ENCODE data around the gene FAM3A. TPM values are rescaled to one million over a fixed set of nuclear protein-coding genes. Genes with fewer than 3 reads are reported as not detected.

The FAM3A gene
- total RNA-seq, 1 experiment from 2014 or later: 25.0 TPM

- TF ChIP-seq ZNF425 (CRISPR knock-in tag; conservative IDR thresholded peaks at IDR 0.05): no peak
- no peak for TF ChIP-seq ZNF671 (CRISPR knock-in tag; IDR thresholded peaks at IDR 0.05)
- no peak for TF ChIP-seq PRDM15 (CRISPR knock-in tag; IDR thresholded peaks at IDR 0.05)
- TF ChIP-seq ZNF532 (CRISPR knock-in tag; IDR thresholded peaks at IDR 0.05; ENCODE audit: borderline replicate concordance): no peak
- TF ChIP-seq ZBTB43 (CRISPR knock-in tag; IDR thresholded peaks at IDR 0.05): no peak
- no peak for TF ChIP-seq ZNF396 (CRISPR knock-in tag; IDR thresholded peaks at IDR 0.05; ENCODE audit: borderline replicate concordance)
These were observed 44.0 kb downstream of the FAM3A start (continued) for GRCh38 chrX:154471839-154472684.

- Mint-ChIP-seq H3K36me3 (peaks cover 2% of the 10 kb centered on the region; the same call in 1 of the 2 replicates), H3K9me3 (no peaks in the 10 kb centered on the region), H3K27ac (no peak overlapping the region), H3K4me1 (no peaks in the 10 kb centered on the region), H3K4me3 (no peak overlapping the region), H3K27me3 (ENCODE audit: low read depth) (peaks cover 2% of the 10 kb centered on the region; the same call in 1 of the 2 replicates)
- DNase-seq (ENCODE audit: low spot score): no peak
- ATAC-seq: no peak
- CTCF ChIA-PET: no interaction called here
- POLR2A ChIA-PET: no interaction called here
- TF ChIP-seq ZNF532 (CRISPR knock-in tag; IDR thresholded peaks at IDR 0.05; ENCODE audit: borderline replicate concordance): no peak
- TF ChIP-seq ZNF263 (CRISPR knock-in tag; IDR thresholded peaks at IDR 0.05; ENCODE audit: low read depth): no peak
- TF ChIP-seq ZNF416 (CRISPR knock-in tag; IDR thresholded peaks at IDR 0.05): no peak
- no peak for TF ChIP-seq RELA (CRISPR knock-in tag; IDR thresholded peaks at IDR 0.05; ENCODE audit: borderline replicate concordance)
- no peak for TF ChIP-seq SP1 (CRISPR knock-in tag; conservative IDR thresholded peaks at IDR 0.05)
- TF ChIP-seq SMAD3 (CRISPR knock-in tag; IDR thresholded peaks at IDR 0.05; ENCODE audit: borderline replicate concordance): no peak
- no peak for TF ChIP-seq ARID4B (CRISPR knock-in tag; IDR thresholded peaks at IDR 0.05; ENCODE audit: borderline replicate concordance)
These were observed 45.0 kb downstream of the FAM3A start for GRCh38 chrX:154470914-154471568.
